ENCODE measurements around the gene F10.
"Not testable (repeated sequence)": the region's sequence is repeated elsewhere in the genome, so short reads cannot be mapped to it uniquely, and the experiment has no call there.

Gene F10

GRCh38 chr13:113122550-113123225, at the start of gene F10:
F10 (plus strand) TSS chr13:113122799; CDS start chr13:113122856, 57 bp downstream.
- peak; percentile 26 for DNase-seq

DNA sequence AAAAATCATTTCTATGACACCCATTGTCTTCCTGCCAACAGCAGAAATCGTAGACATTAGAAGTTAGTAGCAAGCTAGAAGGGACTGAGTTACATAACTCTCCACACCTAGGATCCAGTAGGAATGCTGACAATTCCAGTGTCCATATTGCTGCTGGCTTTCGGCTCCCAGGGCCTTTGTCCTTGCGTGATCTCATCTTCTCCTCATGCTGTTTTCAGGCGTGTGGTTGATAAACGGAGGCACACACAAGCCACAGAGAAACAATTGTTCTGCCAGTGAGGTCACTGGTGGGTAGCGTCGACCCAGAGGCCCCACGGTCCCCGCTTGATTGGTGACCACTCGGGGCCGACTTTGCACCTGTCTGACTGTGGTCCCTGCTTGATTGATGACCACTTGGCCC, 48.7 kb upstream of the F10 start:
- no peak for DNase-seq

GRCh38 chr13:113074401-113074800, 48.2 kb upstream of the F10 start:
- no peak for DNase-seq

DNA sequence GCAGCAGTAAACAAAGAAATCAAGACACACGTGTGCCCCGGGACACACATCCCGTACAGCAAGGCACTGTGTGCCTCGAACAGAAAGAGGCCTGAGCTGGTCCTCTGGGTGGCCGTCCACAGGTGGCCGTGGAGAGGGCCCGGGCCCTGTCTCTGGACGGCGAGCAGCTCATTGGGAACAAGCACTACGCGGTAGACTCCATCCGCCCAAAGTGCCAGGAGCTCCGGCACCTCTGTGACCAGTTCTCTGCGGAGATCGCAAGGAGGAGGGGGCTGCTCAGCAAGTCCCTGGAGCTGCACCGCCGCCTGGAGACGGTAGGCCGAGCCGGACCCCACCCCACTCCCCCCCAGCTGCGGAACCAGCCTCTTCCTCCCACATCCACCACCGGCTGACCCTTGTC, 47.7 kb upstream of the F10 start:
- no peak for DNase-seq

DNA sequence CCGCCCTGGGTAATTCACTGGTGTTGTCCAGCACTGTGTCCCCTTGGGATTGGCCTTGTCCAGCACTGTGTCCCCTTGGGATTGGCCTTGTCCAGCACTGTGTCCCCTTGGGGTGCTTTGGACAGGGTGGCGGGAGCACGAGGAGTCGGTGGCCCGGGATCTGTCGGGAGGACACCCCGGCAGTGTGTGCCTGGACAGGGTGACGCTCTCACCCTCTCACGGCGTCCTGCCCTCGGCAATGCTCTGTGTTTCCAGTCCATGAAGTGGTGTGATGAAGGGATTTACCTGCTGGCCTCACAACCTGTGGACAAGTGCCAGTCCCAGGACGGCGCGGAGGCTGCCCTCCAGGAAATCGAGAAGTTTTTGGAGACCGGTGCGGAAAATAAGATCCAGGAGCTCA, 46.9 kb upstream of the F10 start:
- no peak for DNase-seq

- no peak for DNase-seq
Observed at GRCh38 chr13:113076681-113077401, 45.8 kb upstream of the F10 start.

GRCh38 chr13:113077566-113077952, 45.0 kb upstream of the F10 start:
- DNase-seq, result no peak

- DNase-seq, result no peak
Observed at GRCh38 chr13:113077953-113078901, 44.4 kb upstream of the F10 start.

- no peak for DNase-seq
Observed at GRCh38 chr13:113078902-113079780, 43.5 kb upstream of the F10 start.

DNA sequence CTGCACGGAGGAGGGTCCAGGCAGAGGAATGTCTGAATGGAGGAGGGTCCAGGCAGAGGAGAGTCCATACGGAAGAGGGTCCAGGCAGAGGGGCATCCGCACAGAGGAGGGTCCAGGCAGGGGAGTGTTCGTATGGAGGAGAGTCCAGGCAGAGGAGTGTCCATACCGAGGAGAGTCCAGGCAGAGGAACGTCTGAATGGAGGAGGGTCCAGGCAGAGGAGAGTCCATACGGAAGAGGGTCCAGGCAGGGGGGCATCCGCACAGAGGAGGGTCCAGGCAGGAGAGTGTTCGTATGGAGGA, 42.9 kb upstream of the F10 start:
- DNase-seq, result not testable (repeated sequence)

GRCh38 chr13:113080361-113080831, 42.2 kb upstream of the F10 start:
- DNase-seq, result no peak

- no peak for DNase-seq
Observed at GRCh38 chr13:113080901-113081521, 41.6 kb upstream of the F10 start.

GRCh38 chr13:113082198-113083021, 40.2 kb upstream of the F10 start:
- no peak for DNase-seq

DNA sequence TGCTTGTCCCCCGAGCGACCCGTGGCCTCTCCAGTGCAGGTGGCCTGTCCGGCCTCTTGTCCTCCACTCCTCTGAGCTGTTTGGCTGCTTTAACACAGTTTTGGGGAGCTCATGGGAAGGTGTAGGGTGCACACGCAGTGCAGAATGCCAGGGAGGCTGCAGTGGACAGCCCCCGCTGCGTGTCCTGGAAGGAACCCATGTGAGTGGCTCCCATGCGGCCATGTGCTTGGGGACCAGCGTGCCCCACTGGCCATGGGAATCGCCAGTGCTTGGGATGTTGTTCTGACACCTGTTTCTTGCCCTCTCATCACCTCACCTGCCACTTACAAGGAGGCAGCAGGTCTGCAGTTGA, 39.6 kb upstream of the F10 start:
- DNase-seq, result no peak

DNA sequence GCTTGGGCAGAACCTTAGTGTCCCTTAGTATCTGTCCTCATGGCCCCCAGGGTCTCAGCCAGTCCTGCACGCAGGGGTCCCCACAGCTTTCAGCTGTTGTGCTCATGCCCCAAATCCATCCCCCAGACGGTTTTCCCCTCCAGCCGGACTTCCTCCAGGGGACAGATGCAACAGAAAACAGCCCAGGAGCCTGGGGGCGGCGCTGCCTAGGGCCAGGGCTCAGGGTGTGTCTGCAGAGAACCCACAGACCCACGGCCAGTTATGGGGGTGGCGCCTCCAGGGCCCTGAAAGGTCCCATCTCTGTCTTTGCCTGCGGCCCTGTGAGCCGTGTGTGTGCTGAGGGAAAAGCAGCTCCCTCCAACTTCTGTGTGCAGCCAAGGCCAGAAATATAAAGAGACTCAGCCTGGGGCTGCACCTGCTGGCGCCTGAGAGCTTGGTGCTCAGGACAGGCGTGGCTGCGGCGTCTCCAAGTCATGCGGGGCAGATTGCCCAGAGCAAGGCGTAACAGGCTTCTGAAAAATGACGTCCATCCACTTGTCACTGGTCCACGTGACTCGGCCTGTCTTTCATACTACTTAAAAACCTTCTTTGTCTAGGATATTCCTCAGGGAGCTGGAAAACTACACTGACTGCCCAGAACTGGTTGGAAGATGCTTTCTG, 39.1 kb upstream of the F10 start:
- no peak for DNase-seq

- DNase-seq, result no peak
Observed at GRCh38 chr13:113084094-113084942, 38.3 kb upstream of the F10 start.

DNA sequence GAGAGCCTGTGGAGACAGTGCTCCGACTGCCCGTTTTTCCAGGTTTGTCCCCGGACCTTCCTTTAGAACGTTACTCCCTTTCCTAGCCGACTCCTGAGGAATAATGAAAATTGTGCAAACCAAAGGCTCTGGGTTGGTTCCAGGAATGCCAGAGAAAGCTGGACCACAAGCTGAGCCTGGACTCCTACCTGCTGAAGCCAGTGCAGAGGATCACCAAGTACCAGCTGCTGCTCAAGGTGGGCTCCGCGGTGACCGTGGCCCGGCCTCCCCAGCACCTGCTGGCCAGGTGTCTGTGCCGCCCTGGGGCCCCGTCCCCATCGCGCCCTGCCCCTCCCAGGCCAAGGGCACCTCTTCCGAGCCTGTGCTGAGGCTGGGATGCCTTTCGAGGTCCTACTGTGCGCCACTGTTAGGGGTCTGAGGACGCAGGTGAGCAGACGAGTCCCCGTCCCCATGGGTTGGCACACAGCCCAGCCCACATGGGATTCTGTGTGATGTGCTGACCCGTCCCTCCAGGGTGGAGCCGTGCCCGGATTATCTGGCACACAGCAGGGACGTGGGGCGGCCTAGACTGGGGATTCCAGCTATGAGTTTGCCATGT, 37.6 kb upstream of the F10 start:
- no peak for DNase-seq

GRCh38 chr13:113086031-113086750, 36.4 kb upstream of the F10 start:
- DNase-seq, result no peak
